ENCODE results near the gene BTNL2.

- TF ChIP-seq CTCF (IDR thresholded peaks at IDR 0.05), result no peak
- TF ChIP-seq EZH2 (IDR thresholded peaks at IDR 0.05), result no peak
Observed at GRCh38 chr6:32436995-32437836, 30.2 kb upstream of the BTNL2 start.

All from neural progenitor cell (in vitro differentiated cells).